Bronchial epithelial cell (primary cell): ENCODE measurements around the gene OR2A25. TPM values are rescaled to one million over a fixed set of nuclear protein-coding genes. Genes with fewer than 3 reads are reported as not detected.
"Not testable (repeated sequence)": the region's sequence is repeated elsewhere in the genome, so short reads cannot be mapped to it uniquely, and the experiment has no call there.

Experiments
- DNase-seq: peaks from one replicate; pipeline ENCODE4 v3.0.0-alpha.2; 2010; ENCODE audit warnings: low read depth
- FAIRE-seq: peaks from 2 replicates; lab custom pipeline; 2011; peaks lifted over from hg19 to GRCh38; lab: Jason Lieb, UNC
- H3K27me3 ChIP-seq: 2 replicates; pipeline ENCODE4 v1.5.1; 2011; ENCODE audit warnings: low read length; ENCODE audit not compliant: control insufficient read depth, insufficient read depth
- H3K36me3 ChIP-seq: 2 replicates; pipeline ENCODE4 v1.5.1; 2011; ENCODE audit warnings: low read length; ENCODE audit not compliant: control insufficient read depth, insufficient read depth
- H3K4me3 ChIP-seq: 2 replicates; pipeline ENCODE4 v1.5.1; 2011; ENCODE audit warnings: mild to moderate bottlenecking, low read depth, low read length, control low read depth
- CTCF ChIP-seq: IDR thresholded peaks from 2 replicates; pipeline ENCODE4 v1.5.1; 2011; ENCODE audit warnings: mild to moderate bottlenecking, moderate library complexity, low read length, control low read depth, inconsistent platforms; ENCODE audit not compliant: insufficient read depth, severe bottlenecking
- total RNA-seq: library from RNA; depleted of rRNA; stranded (reverse); fragments of >200 nt; gene quantifications from 2 replicates; pipeline ENCODE4 v1.2.1, GENCODE V29; 2014

The OR2A25 gene
- total RNA-seq, 1 donor from 2014 or later, result not detected

- H3K27me3 ChIP-seq, result no peaks in the 10 kb centered on the region
Measured at GRCh38 chr7:144048648-144049047, 21.0 kb upstream of the OR2A25 start, which contains the start of gene OR2A5. OR2A5 (plus strand) TSS chr7:144048948; CDS start chr7:144050402, 1,454 bp downstream.

GRCh38 chr7:144049491-144049890, 20.1 kb upstream of the OR2A25 start:
- no peaks in the 10 kb centered on the region for H3K36me3 ChIP-seq
- no peak for TF ChIP-seq CTCF

More at GRCh38 chr7:144048648-144049047, 21.0 kb upstream of the OR2A25 start, which contains the start of gene OR2A5:
- no peak for TF ChIP-seq CTCF
- DNase-seq (no peak), FAIRE-seq (no peak)
- H3K36me3 ChIP-seq, result no peaks in the 10 kb centered on the region
- no peak within 1 kb of the TSS for H3K4me3 ChIP-seq

GRCh38 chr7:144050093-144050492, 19.5 kb upstream of the OR2A25 start:
- DNase-seq (no peak), FAIRE-seq (no peak)
- TF ChIP-seq CTCF, result no peak
- Histone ChIP-seq H3K36me3 (no peaks in the 10 kb centered on the region), H3K4me3 (no peak overlapping the region), H3K27me3 (no peaks in the 10 kb centered on the region)

More at GRCh38 chr7:144049491-144049890, 20.1 kb upstream of the OR2A25 start:
- DNase-seq, result no peak
- Histone ChIP-seq H3K27me3 (no peaks in the 10 kb centered on the region), H3K4me3 (no peak overlapping the region)
- no peak for FAIRE-seq

- not testable (repeated sequence) for FAIRE-seq, H3K4me3 ChIP-seq, H3K27me3 ChIP-seq, DNase-seq, H3K36me3 ChIP-seq
Measured at GRCh38 chr7:144050884-144051283, 18.7 kb upstream of the OR2A25 start.

GRCh38 chr7:144057954-144058353, 11.7 kb upstream of the OR2A25 start:
- no peak for FAIRE-seq
- Histone ChIP-seq H3K27me3 (no peaks in the 10 kb centered on the region), H3K36me3 (no peaks in the 10 kb centered on the region), H3K4me3 (no peak overlapping the region)
- TF ChIP-seq CTCF, result no peak
- DNase-seq, result no peak

GRCh38 chr7:144063710-144064109, 5.9 kb upstream of the OR2A25 start:
- TF ChIP-seq CTCF, result peak; percentile 25
- no peaks in the 10 kb centered on the region for H3K27me3 ChIP-seq
- H3K4me3 ChIP-seq, result no peak overlapping the region
- no peak for DNase-seq
- H3K36me3 ChIP-seq, result no peaks in the 10 kb centered on the region
- FAIRE-seq, result no peak
